ENCODE results near the gene INTU. TPM values are rescaled to one million over a fixed set of nuclear protein-coding genes. Genes with fewer than 3 reads are reported as not detected.

INTU gene
- total RNA-seq, 1 experiment from 2014 or later, result 10.7 TPM

GRCh38 chr4:127660284-127660885 is 27.6 kb downstream of the INTU start:
- H3K4me1 ChIP-seq (ENCODE audit: insufficient read depth, low read length), result no peaks in the 10 kb centered on the region

More at GRCh38 chr4:127660284-127660885, 27.6 kb downstream of the INTU start:
- Histone ChIP-seq H2AFZ (ENCODE audit: low read length) (no peak overlapping the region), H3K4ac (ENCODE audit: low read depth, low read length) (no peak overlapping the region), H3K9me3 (ENCODE audit: control insufficient read depth, low read depth, low read length) (no peaks in the 10 kb centered on the region), H4K91ac (ENCODE audit: insufficient read length, low read depth, low read length) (no peak overlapping the region), H3K56ac (ENCODE audit: insufficient read length, low read depth, low read length) (no peak overlapping the region), H3K79me2 (ENCODE audit: insufficient read depth, low read length) (no peaks in the 10 kb centered on the region), H2BK15ac (ENCODE audit: low read depth, low read length) (no peak overlapping the region), H3K9ac (ENCODE audit: extremely low read depth, insufficient read length, low read length) (no peak overlapping the region), H4K5ac (ENCODE audit: insufficient read length, low read depth, low read length) (no peak overlapping the region), H2BK120ac (ENCODE audit: low read depth, low read length, poor library complexity, severe bottlenecking) (no peak overlapping the region), H2BK20ac (ENCODE audit: low read depth, low read length, poor library complexity, severe bottlenecking) (no peak overlapping the region), H4K8ac (replicated peaks; ENCODE audit: insufficient read length, low read depth, low read length) (no peak overlapping the region), H2AK5ac (ENCODE audit: insufficient read length, low read length) (no peak overlapping the region), H4K20me1 (ENCODE audit: control insufficient read depth, insufficient read depth, insufficient read length) (no peaks in the 10 kb centered on the region), H3K23ac (ENCODE audit: insufficient read length, low read depth, low read length) (no peak overlapping the region), H3K14ac (ENCODE audit: insufficient read depth, low read length) (no peak overlapping the region), H3K27ac (ENCODE audit: insufficient read length, low read depth, low read length) (no peak overlapping the region), H2BK5ac (ENCODE audit: insufficient read length, low read length) (no peak overlapping the region), H3T11ph (ENCODE audit: low read length) (no peak overlapping the region), H3K27me3 (ENCODE audit: insufficient read depth, low read length) (no peaks in the 10 kb centered on the region), H3K18ac (ENCODE audit: insufficient read length, low read depth, low read length) (no peak overlapping the region), H3K4me2 (ENCODE audit: insufficient read depth, insufficient read length, low read length) (no peak overlapping the region), H3K79me1 (ENCODE audit: insufficient read depth, low read depth, low read length, poor library complexity, severe bottlenecking) (no peaks in the 10 kb centered on the region), H3K23me2 (ENCODE audit: insufficient read length, low read depth, low read length, poor library complexity, severe bottlenecking) (no peaks in the 10 kb centered on the region), H2BK12ac (ENCODE audit: insufficient read length, low read depth, low read length) (no peak overlapping the region)
- Mint-ChIP-seq H3K4me3 (no peak overlapping the region), H3K27me3 (ENCODE audit: low read depth) (no peaks in the 10 kb centered on the region), H3K27ac (peak overlapping the region in 2 of 3 experiments; percentile 2 to 34; a peak in 2 of 7 replicates), H3K4me1 (peaks cover 13 to 16% of the 10 kb centered on the region in 2 experiments), H3K36me3 (ENCODE audit: insufficient read depth in 1 of 3, low read depth in 3 of 3) (peaks cover 6 to 12% (median 7%) of the 10 kb centered on the region in 3 experiments; a peak in 6 of 7 replicates), H3K9me3 (peaks cover 0 to 4% of the 10 kb centered on the region in 2 experiments; a peak in 1 of 5 replicates)
- TF ChIP-seq CTCF (conservative IDR thresholded peaks at IDR 0.05), result no peak
- no CpG with 5 or more reads among the region's 6 CpGs for WGBS (ENCODE audit: extremely low coverage, insufficient read length, low lambda C conversion rate)
- DNase-seq, result no peak

Data from H9 (cell line).